Brain microvascular endothelial cell (primary cell): ENCODE data around the gene SCYGR5.

ENCODE experiments used
- DNase-seq: peaks from one replicate; pipeline ENCODE4 v3.0.0-alpha.2; 2020
- H3K27ac ChIP-seq: fragments of 250-450 bp; sonication (Bioruptor Pico); 2 replicates; pipeline ENCODE4 v1.5.1; 2020; ENCODE audit warnings: mild to moderate bottlenecking, moderate library complexity
- H3K27me3 ChIP-seq: fragments of 250-450 bp; sonication (Bioruptor Pico); replicated peaks from 2 replicates; pipeline ENCODE4 v1.5.1; 2020; ENCODE audit warnings: mild to moderate bottlenecking
- H3K36me3 ChIP-seq: fragments of 250-450 bp; sonication (Bioruptor Pico); replicated peaks from 2 replicates; pipeline ENCODE4 v1.5.1; 2020; ENCODE audit warnings: mild to moderate bottlenecking
- H3K4me3 ChIP-seq: 2 replicates; pipeline ENCODE4 v1.5.1; 2011; ENCODE audit warnings: low read depth, mild to moderate bottlenecking, control low read depth, low read length, moderate library complexity
- CTCF ChIP-seq: IDR thresholded peaks from 2 replicates; pipeline ENCODE4 v1.5.1; 2011; ENCODE audit warnings: low read depth, mild to moderate bottlenecking, moderate library complexity, low read length, control low read depth, inconsistent platforms; ENCODE audit errors: missing control alignments
- in situ Hi-C: cut with HindIII; loops from 2 replicates; pipeline ENCODE4 v1.10.0; 2017; ENCODE audit warnings: low sequenced_read_pairs, low pct_ligation_motif_present

SCYGR5 gene

GRCh38 chr2:227629435-227629834 lies 37.2 kb upstream of the SCYGR5 start:
- no peak for DNase-seq
- Histone ChIP-seq H3K4me3 (no peak overlapping the region), H3K27me3 (no peaks in the 10 kb centered on the region), H3K36me3 (no peaks in the 10 kb centered on the region), H3K27ac (no peak overlapping the region)
- in situ Hi-C loops = no loop called here
- TF ChIP-seq CTCF = no peak

GRCh38 chr2:227630322-227630721 lies 36.3 kb upstream of the SCYGR5 start:
- Histone ChIP-seq H3K27me3 (no peaks in the 10 kb centered on the region), H3K36me3 (no peaks in the 10 kb centered on the region), H3K27ac (no peak overlapping the region), H3K4me3 (no peak overlapping the region)
- in situ Hi-C loops = no loop called here
- no peak for DNase-seq
- TF ChIP-seq CTCF = no peak

GRCh38 chr2:227632827-227633226 lies 33.8 kb upstream of the SCYGR5 start:
- in situ Hi-C loops = no loop called here
- H3K4me3 ChIP-seq = no peak overlapping the region
- no peak for TF ChIP-seq CTCF
- no peaks in the 10 kb centered on the region for H3K27me3 ChIP-seq
- H3K36me3 ChIP-seq = no peaks in the 10 kb centered on the region
- no peak for DNase-seq
- no peak overlapping the region for H3K27ac ChIP-seq

GRCh38 chr2:227634201-227634600 lies 32.4 kb upstream of the SCYGR5 start:
- Histone ChIP-seq H3K36me3 (no peaks in the 10 kb centered on the region), H3K4me3 (no peak overlapping the region), H3K27ac (no peak overlapping the region), H3K27me3 (no peaks in the 10 kb centered on the region)
- no peak for DNase-seq
- TF ChIP-seq CTCF = no peak
- in situ Hi-C loops = no loop called here

- no peak overlapping the region for H3K4me3 ChIP-seq
- in situ Hi-C loops = no loop called here
- no peaks in the 10 kb centered on the region for H3K27me3 ChIP-seq
- TF ChIP-seq CTCF = no peak
- peak; percentile 13 for DNase-seq
- H3K27ac ChIP-seq = no peak overlapping the region
- no peaks in the 10 kb centered on the region for H3K36me3 ChIP-seq
Observed at GRCh38 chr2:227642656-227643055, 23.9 kb upstream of the SCYGR5 start.

GRCh38 chr2:227643990-227644551 lies 22.5 kb upstream of the SCYGR5 start:
- no peak for TF ChIP-seq CTCF

More at GRCh38 chr2:227643990-227644551, 22.5 kb upstream of the SCYGR5 start:
- Histone ChIP-seq H3K27ac (no peak overlapping the region), H3K36me3 (no peaks in the 10 kb centered on the region), H3K4me3 (no peak overlapping the region), H3K27me3 (no peaks in the 10 kb centered on the region)
- in situ Hi-C loops = no loop called here
- no peak for DNase-seq
